Right atrium auricular region (tissue), 2 donors: ENCODE data around the gene HDAC5. TPM values are rescaled to one million over a fixed set of nuclear protein-coding genes. Genes with fewer than 3 reads are reported as not detected.
"Not testable (repeated sequence)": the region's sequence is repeated elsewhere in the genome, so short reads cannot be mapped to it uniquely, and the experiment has no call there.

Experiments used
- DNase-seq: peaks from one replicate; pipeline ENCODE4 v3.0.0-alpha.2; 2019; ENCODE audit warnings: low spot score
- H3K27ac ChIP-seq, 2 donors: fragments of 200-600 bp; sonication (generic); 1 replicate in 1 of 2; 2 replicates in 1 of 2; pipeline ENCODE4 v1.5.1; 2016 to 2019
- H3K27me3 ChIP-seq, 2 donors: fragments of 200-600 bp; sonication (generic); one replicate each; pipeline versions ENCODE4 v1.5.1 to v1.6.0; 2017 to 2019
- H3K36me3 ChIP-seq: fragments of 200-600 bp; sonication (generic); one replicate; pipeline ENCODE4 v1.5.1; 2016
- H3K4me1 ChIP-seq, 2 donors: fragments of 200-600 bp; sonication (generic); one replicate each; pipeline versions ENCODE4 v1.5.1 to v1.6.0; 2017 to 2019
- H3K4me3 ChIP-seq, 2 donors: fragments of 200-600 bp; sonication (generic); 1 replicate in 1 of 2; 2 replicates in 1 of 2; pipeline ENCODE4 v1.5.1; 2017 to 2019; ENCODE audit warnings: mild to moderate bottlenecking in 1 of 2, moderate library complexity in 1 of 2
- H3K9me3 ChIP-seq, 2 donors: fragments of 200-600 bp; sonication (generic); one replicate each; pipeline ENCODE4 v1.5.1; 2019
- total RNA-seq, 2 donors: library from RNA; depleted of rRNA; stranded (reverse); fragments of >200 nt; gene quantifications; one replicate each; pipeline ENCODE4 v1.1.0, GENCODE V29; 2016
- TF ChIP-seq, protein P1 (sequence below), 2 donors: fragments of 200-600 bp; sonication (generic); IDR thresholded peaks; one replicate each; pipeline ENCODE4 v1.5.1; 2019; ENCODE audit warnings: antibody characterized with exemption in 2 of 2

The HDAC5 gene
- total RNA-seq, 2 donors from 2014 or later: 80.0 to 138 TPM

DNA sequence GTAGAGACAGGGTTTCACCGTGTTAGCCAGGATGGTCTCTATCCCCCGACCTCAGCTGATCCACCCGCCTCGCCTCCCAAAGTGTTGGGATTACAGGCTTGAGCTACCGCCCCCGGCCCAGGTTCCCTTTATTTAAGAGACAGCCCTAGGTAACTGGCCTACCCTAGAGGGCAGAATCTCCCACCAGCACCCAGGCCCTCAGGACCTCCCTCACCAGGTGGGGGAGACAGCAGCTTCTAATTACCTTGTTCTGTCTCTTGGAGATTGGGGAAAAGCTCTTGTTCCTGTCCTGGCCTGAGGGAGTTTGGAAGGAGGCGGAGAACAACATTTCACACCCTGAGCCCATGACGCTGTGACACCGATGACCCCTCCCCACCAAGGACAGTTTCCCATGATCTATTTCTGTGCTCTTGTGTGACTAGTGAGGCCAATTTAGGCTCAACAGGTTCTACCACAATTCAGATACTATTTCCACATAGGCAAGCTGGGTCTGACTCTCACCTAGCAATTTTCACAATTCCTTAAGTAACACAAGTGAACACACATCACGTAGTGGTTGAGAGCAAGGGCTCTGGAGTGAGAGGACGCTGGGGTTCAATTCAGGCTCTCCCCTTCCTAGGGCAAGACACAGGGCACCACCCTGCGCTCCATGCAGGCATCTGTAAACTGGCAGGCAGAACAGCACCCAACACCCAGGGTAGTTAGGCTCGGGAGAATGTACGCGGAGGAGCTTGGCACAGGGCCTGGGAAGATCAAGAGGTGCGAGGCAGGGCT, 20.4 kb downstream of the HDAC5 start:
- no peaks in the 10 kb centered on the region for H3K9me3 ChIP-seq
- H3K4me1 ChIP-seq: peaks cover 0 to 86% of the 10 kb centered on the region in 2 donors
- H3K4me3 ChIP-seq: no peak overlapping the region
- no peak for DNase-seq
- H3K36me3 ChIP-seq: no peaks in the 10 kb centered on the region
- H3K27ac ChIP-seq: peak overlapping the region; percentile 97
- TF ChIP-seq, protein P1, sequence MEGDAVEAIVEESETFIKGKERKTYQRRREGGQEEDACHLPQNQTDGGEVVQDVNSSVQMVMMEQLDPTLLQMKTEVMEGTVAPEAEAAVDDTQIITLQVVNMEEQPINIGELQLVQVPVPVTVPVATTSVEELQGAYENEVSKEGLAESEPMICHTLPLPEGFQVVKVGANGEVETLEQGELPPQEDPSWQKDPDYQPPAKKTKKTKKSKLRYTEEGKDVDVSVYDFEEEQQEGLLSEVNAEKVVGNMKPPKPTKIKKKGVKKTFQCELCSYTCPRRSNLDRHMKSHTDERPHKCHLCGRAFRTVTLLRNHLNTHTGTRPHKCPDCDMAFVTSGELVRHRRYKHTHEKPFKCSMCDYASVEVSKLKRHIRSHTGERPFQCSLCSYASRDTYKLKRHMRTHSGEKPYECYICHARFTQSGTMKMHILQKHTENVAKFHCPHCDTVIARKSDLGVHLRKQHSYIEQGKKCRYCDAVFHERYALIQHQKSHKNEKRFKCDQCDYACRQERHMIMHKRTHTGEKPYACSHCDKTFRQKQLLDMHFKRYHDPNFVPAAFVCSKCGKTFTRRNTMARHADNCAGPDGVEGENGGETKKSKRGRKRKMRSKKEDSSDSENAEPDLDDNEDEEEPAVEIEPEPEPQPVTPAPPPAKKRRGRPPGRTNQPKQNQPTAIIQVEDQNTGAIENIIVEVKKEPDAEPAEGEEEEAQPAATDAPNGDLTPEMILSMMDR (IDR thresholded peaks at IDR 0.05): no peak
- H3K27me3 ChIP-seq: no peaks in the 10 kb centered on the region

DNA sequence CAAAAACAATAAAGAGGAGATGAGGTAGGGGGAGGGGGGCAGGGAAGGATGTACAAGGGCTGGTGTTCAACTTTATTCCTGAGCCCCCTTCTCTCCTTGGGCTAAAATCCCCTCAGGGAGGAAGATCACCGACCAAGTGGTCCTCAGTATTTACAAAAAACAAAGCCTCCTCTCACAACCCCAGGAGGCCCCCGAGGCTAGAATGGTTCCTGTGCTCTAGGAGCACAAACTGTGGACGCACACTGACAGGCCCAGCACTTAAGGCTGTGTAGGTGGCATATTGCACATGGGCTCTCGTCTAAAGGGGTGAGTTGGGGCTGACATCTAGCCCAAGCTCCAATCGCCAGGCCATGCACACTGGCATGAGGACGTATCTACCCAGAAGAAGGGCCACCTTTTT, 21.6 kb downstream of the HDAC5 start:
- H3K4me3 ChIP-seq, H3K36me3 ChIP-seq, H3K9me3 ChIP-seq, DNase-seq, H3K27me3 ChIP-seq: not testable (repeated sequence)
- peaks cover 0 to 86% of the 10 kb centered on the region in 2 donors for H3K4me1 ChIP-seq
- peak overlapping the region; percentile 97 for H3K27ac ChIP-seq

DNA sequence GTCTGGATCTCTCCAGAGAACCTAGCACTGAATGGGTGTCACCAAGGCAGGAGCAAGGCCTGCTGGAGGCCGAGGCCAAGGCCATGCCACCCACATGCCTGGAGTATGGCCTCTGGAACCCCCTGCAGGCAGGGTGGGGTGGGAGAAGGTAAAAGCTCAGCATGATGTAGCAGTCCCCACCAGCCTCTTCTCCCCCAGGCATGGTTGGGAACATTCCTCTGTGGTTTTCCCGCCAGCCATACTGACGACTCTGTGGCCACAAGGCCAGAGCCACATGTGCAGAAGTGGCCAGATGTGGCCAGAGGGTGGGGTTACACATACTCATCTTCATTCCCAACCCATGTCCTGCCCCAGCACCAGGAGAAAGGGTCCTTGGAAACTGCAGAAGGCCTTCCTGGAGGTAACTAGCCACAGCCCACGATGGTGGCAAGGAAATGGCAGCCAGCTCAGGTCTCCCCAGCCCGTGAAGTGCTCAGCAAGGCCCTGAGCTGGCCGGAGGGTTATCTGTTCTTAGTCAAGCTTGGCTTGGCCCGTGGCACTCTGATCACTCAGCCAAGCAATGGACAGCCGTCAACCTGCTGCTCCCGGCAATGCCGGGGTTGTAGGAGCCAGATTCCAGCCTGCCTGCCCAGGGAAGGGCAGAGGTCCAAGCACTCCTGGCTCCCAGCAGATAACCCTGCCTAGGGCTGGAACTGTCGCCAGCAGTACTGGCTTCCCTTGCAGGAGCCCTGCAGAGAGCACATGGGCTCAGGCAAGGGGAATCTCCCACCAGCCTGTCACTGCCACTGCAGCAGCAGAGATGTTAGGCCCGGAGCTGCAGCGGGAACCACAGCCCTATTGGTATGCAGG, 26.1 kb downstream of the HDAC5 start:
- TF ChIP-seq, protein P1 (IDR thresholded peaks at IDR 0.05): no peak
- DNase-seq: no peak
- peak overlapping the region; percentile 83 to 87 for H3K27ac ChIP-seq
- H3K27me3 ChIP-seq: no peaks in the 10 kb centered on the region
- no peak overlapping the region for H3K4me3 ChIP-seq
- peaks cover 0 to 66% of the 10 kb centered on the region in 2 donors for H3K4me1 ChIP-seq
- no peaks in the 10 kb centered on the region for H3K9me3 ChIP-seq
- H3K36me3 ChIP-seq: peaks cover 14% of the 10 kb centered on the region

DNA sequence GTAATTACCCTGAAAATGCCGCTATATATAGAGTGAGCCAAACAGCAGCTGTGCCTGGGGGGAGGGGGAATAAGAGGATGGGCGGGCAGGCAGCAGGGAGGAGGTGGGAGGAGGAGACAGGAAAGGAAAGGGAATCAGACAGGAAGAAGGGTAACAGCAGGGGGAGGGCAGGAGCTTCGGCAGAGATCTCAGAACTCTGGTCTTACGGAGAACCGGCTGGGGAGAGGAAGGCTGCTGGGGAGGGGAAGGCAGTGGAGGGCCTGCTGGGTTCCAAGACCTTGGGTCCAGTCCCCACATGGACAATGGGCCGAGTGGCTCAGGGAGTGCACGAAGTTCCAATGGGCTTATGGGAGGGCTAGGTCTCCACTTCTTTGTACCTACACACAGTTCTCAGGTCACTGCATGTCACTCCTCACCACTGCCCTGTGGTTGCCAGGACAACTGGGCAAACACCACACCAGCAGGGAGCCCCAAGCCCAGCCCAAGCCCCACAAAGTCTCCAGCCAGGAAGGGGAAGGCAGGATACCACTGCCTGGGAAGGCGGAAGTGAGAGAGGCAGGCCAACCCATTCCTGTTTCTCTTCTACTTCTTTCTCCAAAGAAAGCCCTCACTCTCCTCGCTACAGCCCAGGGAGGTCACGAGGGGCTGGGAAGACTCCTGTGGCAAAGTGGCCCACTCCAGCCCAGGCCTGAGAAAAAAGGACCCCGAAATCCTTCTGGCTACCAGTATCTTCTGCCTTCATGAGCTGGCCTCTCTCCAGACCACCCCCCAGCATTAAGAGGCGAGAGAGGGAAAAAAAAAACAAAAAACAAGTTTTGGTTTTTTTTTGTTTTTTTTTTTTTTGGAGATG, 27.6 kb downstream of the HDAC5 start:
- Histone ChIP-seq H3K4me1 (peaks cover 0 to 59% of the 10 kb centered on the region in 2 donors), H3K27ac (peak overlapping the region; percentile 83 to 87)
- DNase-seq: peak; percentile 73

DNA sequence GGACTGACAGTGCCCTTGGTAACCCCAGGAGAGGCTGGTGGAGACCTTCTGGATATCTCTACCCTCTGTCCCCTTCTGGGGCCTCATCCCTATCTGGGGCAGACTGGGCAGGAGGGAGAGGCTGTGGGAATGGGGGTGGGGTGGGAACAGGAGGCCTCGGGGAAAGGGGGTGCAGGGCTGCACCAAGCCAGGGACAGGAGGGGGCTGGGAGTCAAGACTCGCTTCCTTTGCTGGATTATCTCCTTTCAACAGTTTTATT, 28.1 kb downstream of the HDAC5 start:
- H3K36me3 ChIP-seq: peaks cover 34% of the 10 kb centered on the region
- H3K27ac ChIP-seq: peak overlapping the region; percentile 83 to 87
- no peaks in the 10 kb centered on the region for H3K27me3 ChIP-seq
- no peaks in the 10 kb centered on the region for H3K9me3 ChIP-seq
- no peak for DNase-seq
- TF ChIP-seq, protein P1 (IDR thresholded peaks at IDR 0.05): no peak
- H3K4me3 ChIP-seq: peak overlapping the region in 1 of 2 donors; percentile 40
- peaks cover 0 to 55% of the 10 kb centered on the region in 2 donors for H3K4me1 ChIP-seq

More for the DNA sequence above, 27.6 kb downstream of the HDAC5 start:
- TF ChIP-seq, protein P1 (IDR thresholded peaks at IDR 0.05): peak in 1 of 2 donors; percentile 24
- peak overlapping the region; percentile 17 to 40 for H3K4me3 ChIP-seq
- peaks cover 28% of the 10 kb centered on the region for H3K36me3 ChIP-seq
- no peaks in the 10 kb centered on the region for H3K27me3 ChIP-seq
- H3K9me3 ChIP-seq: no peaks in the 10 kb centered on the region
